Trophoblast cell (in vitro differentiated cells and primary cell): Measurements from ENCODE around the gene COX6B2.

ENCODE experiments used
- DNase-seq, 2 donors: peaks; one replicate each; pipeline ENCODE4 v3.0.0-alpha.2; 2016
- H2AFZ ChIP-seq: 2 replicates; pipeline ENCODE4 v1.6.1; 2013; ENCODE audit warnings: low read length, moderate library complexity, mild to moderate bottlenecking; ENCODE audit not compliant: insufficient read depth, poor library complexity
- H2AK5ac ChIP-seq: 2 replicates; pipeline ENCODE4 v1.6.1; 2013; ENCODE audit warnings: mild to moderate bottlenecking, low read length
- H2BK120ac ChIP-seq: 2 replicates; pipeline ENCODE4 v1.6.1; 2013; ENCODE audit warnings: low read length, mild to moderate bottlenecking, moderate library complexity; ENCODE audit not compliant: insufficient read depth, poor library complexity
- H2BK12ac ChIP-seq: 2 replicates; pipeline ENCODE4 v1.6.1; 2013; ENCODE audit warnings: mild to moderate bottlenecking, low read length, moderate library complexity
- H2BK5ac ChIP-seq: 2 replicates; pipeline ENCODE4 v1.6.1; 2013; ENCODE audit warnings: low read length, low read depth, moderate library complexity, mild to moderate bottlenecking; ENCODE audit not compliant: poor library complexity
- H3K14ac ChIP-seq: 2 replicates; pipeline ENCODE4 v1.6.1; 2013; ENCODE audit warnings: mild to moderate bottlenecking, low read length
- H3K18ac ChIP-seq: 2 replicates; pipeline ENCODE4 v1.6.1; 2013; ENCODE audit warnings: mild to moderate bottlenecking, low read length
- H3K23ac ChIP-seq: 2 replicates; pipeline ENCODE4 v1.6.1; 2013; ENCODE audit warnings: low read length
- H3K27ac ChIP-seq: 2 replicates; pipeline ENCODE4 v1.5.1; 2013; ENCODE audit warnings: low read depth, mild to moderate bottlenecking, inconsistent platforms, low read length, moderate library complexity
- H3K27me3 ChIP-seq: 2 replicates; pipeline ENCODE4 v1.6.1; 2013; ENCODE audit warnings: inconsistent platforms, mild to moderate bottlenecking, low read length, moderate library complexity; ENCODE audit not compliant: insufficient read depth
- H3K36me3 ChIP-seq, 2 experiments: 1 replicate in 1 of 2; 2 replicates in 1 of 2; pipeline ENCODE4 v1.6.1; 2013; ENCODE audit warnings: low read length in 2 of 2, mild to moderate bottlenecking in 2 of 2, moderate library complexity in 1 of 2; ENCODE audit not compliant: insufficient read depth in 2 of 2, control insufficient read depth in 1 of 2
- H3K4ac ChIP-seq: 2 replicates; pipeline ENCODE4 v1.6.1; 2013; ENCODE audit warnings: low read depth, mild to moderate bottlenecking, low read length, moderate library complexity
- H3K4me1 ChIP-seq, 2 experiments: 1 replicate in 1 of 2; 2 replicates in 1 of 2; pipeline ENCODE4 v1.6.1; 2013; ENCODE audit warnings: low read length in 2 of 2, mild to moderate bottlenecking in 2 of 2, moderate library complexity in 1 of 2; ENCODE audit not compliant: insufficient read depth in 2 of 2, control insufficient read depth in 1 of 2
- H3K4me2 ChIP-seq: 2 replicates; pipeline ENCODE4 v1.6.1; 2013; ENCODE audit warnings: inconsistent platforms, mild to moderate bottlenecking, low read length, moderate library complexity
- H3K4me3 ChIP-seq: 2 replicates; pipeline ENCODE4 v1.5.1; 2013; ENCODE audit warnings: mild to moderate bottlenecking, low read depth, low read length, inconsistent platforms
- H3K79me1 ChIP-seq: one replicate; pipeline ENCODE4 v1.6.1; 2013; ENCODE audit warnings: low read length
- H3K79me2 ChIP-seq: 2 replicates; pipeline ENCODE4 v1.6.1; 2013; ENCODE audit warnings: low read length, mild to moderate bottlenecking; ENCODE audit not compliant: control insufficient read depth, insufficient read depth, poor library complexity
- H3K9ac ChIP-seq: 2 replicates; pipeline ENCODE4 v1.6.1; 2013; ENCODE audit warnings: mild to moderate bottlenecking, low read length
- H3K9me3 ChIP-seq: 2 replicates; pipeline ENCODE4 v1.6.1; 2013; ENCODE audit warnings: low read depth, mild to moderate bottlenecking, control low read depth, inconsistent platforms, low read length; ENCODE audit not compliant: insufficient read depth
- H4K12ac ChIP-seq: 2 replicates; pipeline ENCODE4 v1.6.1; 2013; ENCODE audit warnings: low read depth, mild to moderate bottlenecking, low read length, moderate library complexity
- H4K8ac ChIP-seq: 2 replicates; pipeline ENCODE4 v1.6.1; 2013; ENCODE audit warnings: low read depth, mild to moderate bottlenecking, low read length, moderate library complexity
- H4K91ac ChIP-seq: one replicate; pipeline ENCODE4 v1.6.1; 2013; ENCODE audit warnings: low read depth, mild to moderate bottlenecking, low read length, moderate library complexity
- WGBS: extraction: QIAGEN DNeasy Blood & Tissue Kit; methylation state at CpG from one replicate; pipeline ENCODE4 v1.1.7; 2013; ENCODE audit warnings: missing lambda C conversion rate; ENCODE audit not compliant: insufficient read length, insufficient coverage; ENCODE audit errors: extremely low coverage; 5-methylcytosine and 5-hydroxymethylcytosine counted together

The COX6B2 gene

DNA sequence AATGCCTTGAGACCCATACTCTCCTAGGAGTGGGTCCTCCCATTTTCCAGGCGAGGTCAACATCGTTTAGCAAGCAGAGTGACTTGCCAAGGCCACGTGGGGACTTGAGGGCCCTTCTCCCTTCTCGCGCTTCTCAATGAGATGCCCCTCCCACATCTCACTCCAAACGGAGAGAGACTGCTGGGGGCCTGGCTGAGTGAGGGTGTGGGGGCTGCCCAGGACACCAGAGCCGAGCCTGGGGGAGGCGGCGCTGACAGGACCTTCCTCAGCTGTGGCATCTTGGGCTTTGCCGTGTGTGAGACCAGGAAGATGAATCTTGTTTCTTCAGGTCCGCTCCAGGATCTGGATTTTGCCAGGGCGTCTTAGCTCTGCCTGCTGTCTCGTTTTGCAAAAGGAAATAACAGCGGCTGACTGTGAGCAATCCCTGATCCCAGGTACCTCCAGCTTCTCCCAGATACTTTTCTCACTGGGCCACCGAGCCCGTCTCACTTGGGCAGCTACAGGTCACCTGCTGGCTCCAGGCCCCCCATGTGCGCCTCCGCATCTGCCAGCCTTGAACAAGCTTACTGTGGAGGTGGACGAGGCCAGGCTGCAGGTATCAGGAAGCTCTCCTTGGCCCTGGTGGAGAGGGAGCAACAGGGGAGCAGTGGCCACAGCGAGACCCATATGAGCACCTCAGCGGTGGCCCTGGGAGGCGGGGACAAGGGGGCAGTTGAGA is 6.0 kb downstream of the COX6B2 start:
- no peak overlapping the region for H4K12ac ChIP-seq
- no peak overlapping the region for H2AFZ ChIP-seq
- no peak overlapping the region for H4K91ac ChIP-seq
- DNase-seq = no peak
- peaks cover 12% of the 10 kb centered on the region for H3K79me1 ChIP-seq
- H2BK5ac ChIP-seq = no peak overlapping the region
- peaks cover 3% of the 10 kb centered on the region for H3K9me3 ChIP-seq
- no peak overlapping the region for H3K4ac ChIP-seq
- H3K4me1 ChIP-seq = peaks cover 8 to 19% of the 10 kb centered on the region in 2 experiments
- no peak overlapping the region for H3K23ac ChIP-seq
- H4K8ac ChIP-seq = no peak overlapping the region
- no peak overlapping the region for H3K4me2 ChIP-seq
- H3K36me3 ChIP-seq = peaks cover 29 to 41% of the 10 kb centered on the region in 2 experiments
- H2BK120ac ChIP-seq = no peak overlapping the region
- H3K14ac ChIP-seq = no peak overlapping the region
- no peak overlapping the region for H3K9ac ChIP-seq
- H3K27ac ChIP-seq = no peak overlapping the region
- no peak overlapping the region for H3K4me3 ChIP-seq
- H3K18ac ChIP-seq = no peak overlapping the region
- H3K27me3 ChIP-seq = peaks cover 10% of the 10 kb centered on the region
- no CpG with 5 or more reads among the region's 22 CpGs for WGBS
- no peaks in the 10 kb centered on the region for H3K79me2 ChIP-seq
- no peak overlapping the region for H2BK12ac ChIP-seq
- no peak overlapping the region for H2AK5ac ChIP-seq

DNA sequence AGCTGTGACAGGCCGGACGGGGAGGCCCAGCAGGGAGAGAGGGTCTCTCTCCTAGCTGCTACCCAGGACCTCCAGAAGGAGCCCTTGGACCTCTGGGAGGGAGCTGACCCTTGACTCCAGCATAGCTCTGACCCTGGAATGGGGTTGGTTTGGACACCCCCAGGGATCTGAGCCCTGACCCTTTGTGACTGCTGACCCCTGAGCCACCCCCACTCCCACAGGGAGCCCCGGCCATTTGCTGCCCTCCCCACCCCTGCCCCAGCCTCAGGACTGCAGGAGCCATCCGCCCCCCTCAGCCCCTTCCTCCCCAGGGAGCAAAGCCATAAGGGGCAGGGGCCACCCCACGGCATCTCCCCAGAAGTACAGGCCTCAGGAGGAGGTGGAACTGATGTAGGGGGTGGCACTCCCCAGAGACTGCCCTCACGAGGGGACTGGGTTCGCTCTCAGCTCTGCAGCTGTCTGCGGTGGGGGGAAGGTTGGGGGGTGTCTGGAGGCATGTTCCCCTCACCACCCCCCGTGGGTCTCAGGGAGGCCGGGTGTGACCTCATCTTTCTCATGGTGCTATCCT is 7.0 kb downstream of the COX6B2 start:
- no peak overlapping the region for H4K91ac ChIP-seq
- no peak overlapping the region for H4K8ac ChIP-seq
- no peak overlapping the region for H3K14ac ChIP-seq
- no peak overlapping the region for H4K12ac ChIP-seq
- no peak overlapping the region for H3K23ac ChIP-seq
- DNase-seq = no peak
- H3K27ac ChIP-seq = no peak overlapping the region
- H3K36me3 ChIP-seq = peaks cover 37 to 50% of the 10 kb centered on the region in 2 experiments
- peaks cover under 1% of the 10 kb centered on the region for H3K27me3 ChIP-seq
- no peak overlapping the region for H2BK12ac ChIP-seq
- H3K4me3 ChIP-seq = no peak overlapping the region
- no peak overlapping the region for H2AK5ac ChIP-seq
- no peaks in the 10 kb centered on the region for H3K79me2 ChIP-seq
- no CpG with 5 or more reads among the region's 10 CpGs for whole genome bisulfite sequencing
- H3K79me1 ChIP-seq = peaks cover 12% of the 10 kb centered on the region
- H3K4ac ChIP-seq = no peak overlapping the region
- no peak overlapping the region for H2BK5ac ChIP-seq
- peaks cover 5 to 17% of the 10 kb centered on the region in 2 experiments for H3K4me1 ChIP-seq
- H3K9ac ChIP-seq = no peak overlapping the region
- H3K9me3 ChIP-seq = no peaks in the 10 kb centered on the region
- no peak overlapping the region for H2AFZ ChIP-seq
- H3K18ac ChIP-seq = no peak overlapping the region
- H3K4me2 ChIP-seq = no peak overlapping the region
- H2BK120ac ChIP-seq = no peak overlapping the region

DNA sequence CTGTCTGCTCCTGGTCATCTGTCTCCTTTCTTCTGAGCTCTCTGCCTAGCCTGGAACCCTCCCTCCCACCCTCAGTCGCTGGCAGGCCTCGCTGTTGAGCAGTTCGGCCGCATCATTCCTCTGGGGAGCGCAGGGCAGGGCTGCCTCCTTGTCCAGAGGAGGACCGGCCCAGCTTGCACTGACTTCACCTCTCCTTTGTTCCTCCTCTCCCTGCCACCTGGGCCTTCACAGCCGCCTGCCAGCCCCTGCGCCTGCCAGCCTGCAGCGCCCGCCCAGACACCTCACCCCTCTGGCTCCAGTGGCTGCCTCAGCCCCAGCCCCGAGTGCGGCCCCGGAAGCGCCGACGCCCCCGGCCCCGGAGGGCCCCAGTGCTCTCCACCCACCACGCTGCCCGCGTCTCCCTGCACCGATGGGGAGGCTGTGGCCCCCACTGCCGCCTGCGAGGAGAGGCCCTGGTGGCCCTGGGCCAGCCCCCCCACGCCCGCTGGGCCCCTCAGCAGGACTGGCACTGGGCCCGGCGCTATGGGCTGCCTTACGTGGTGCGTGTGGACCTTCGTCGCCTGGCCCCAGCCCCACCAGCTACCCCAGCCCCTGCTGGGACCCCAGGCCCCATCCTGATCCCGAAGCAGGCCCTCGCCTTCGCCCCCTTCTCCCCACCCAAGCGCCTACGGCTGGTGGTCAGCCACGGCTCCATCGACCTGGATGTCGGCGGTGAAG is 7.6 kb downstream of the COX6B2 start:
- H4K91ac ChIP-seq = no peak overlapping the region
- no peak overlapping the region for H3K14ac ChIP-seq
- peaks cover 12% of the 10 kb centered on the region for H3K79me1 ChIP-seq
- WGBS = no CpG with 5 or more reads among the region's 41 CpGs
- H3K27me3 ChIP-seq = no peaks in the 10 kb centered on the region
- DNase-seq = no peak
- no peak overlapping the region for H2BK12ac ChIP-seq
- H3K79me2 ChIP-seq = no peaks in the 10 kb centered on the region
- H3K18ac ChIP-seq = no peak overlapping the region
- H3K4me2 ChIP-seq = no peak overlapping the region
- no peaks in the 10 kb centered on the region for H3K9me3 ChIP-seq
- no peak overlapping the region for H4K8ac ChIP-seq
- no peak overlapping the region for H2BK5ac ChIP-seq
- H3K9ac ChIP-seq = no peak overlapping the region
- H3K4ac ChIP-seq = no peak overlapping the region
- no peak overlapping the region for H4K12ac ChIP-seq
- peaks cover 5 to 17% of the 10 kb centered on the region in 2 experiments for H3K4me1 ChIP-seq
- no peak overlapping the region for H2BK120ac ChIP-seq
- no peak overlapping the region for H3K27ac ChIP-seq
- H3K4me3 ChIP-seq = no peak overlapping the region
- H2AFZ ChIP-seq = no peak overlapping the region
- H3K23ac ChIP-seq = no peak overlapping the region
- H2AK5ac ChIP-seq = no peak overlapping the region
- peaks cover 44 to 56% of the 10 kb centered on the region in 2 experiments for H3K36me3 ChIP-seq

DNA sequence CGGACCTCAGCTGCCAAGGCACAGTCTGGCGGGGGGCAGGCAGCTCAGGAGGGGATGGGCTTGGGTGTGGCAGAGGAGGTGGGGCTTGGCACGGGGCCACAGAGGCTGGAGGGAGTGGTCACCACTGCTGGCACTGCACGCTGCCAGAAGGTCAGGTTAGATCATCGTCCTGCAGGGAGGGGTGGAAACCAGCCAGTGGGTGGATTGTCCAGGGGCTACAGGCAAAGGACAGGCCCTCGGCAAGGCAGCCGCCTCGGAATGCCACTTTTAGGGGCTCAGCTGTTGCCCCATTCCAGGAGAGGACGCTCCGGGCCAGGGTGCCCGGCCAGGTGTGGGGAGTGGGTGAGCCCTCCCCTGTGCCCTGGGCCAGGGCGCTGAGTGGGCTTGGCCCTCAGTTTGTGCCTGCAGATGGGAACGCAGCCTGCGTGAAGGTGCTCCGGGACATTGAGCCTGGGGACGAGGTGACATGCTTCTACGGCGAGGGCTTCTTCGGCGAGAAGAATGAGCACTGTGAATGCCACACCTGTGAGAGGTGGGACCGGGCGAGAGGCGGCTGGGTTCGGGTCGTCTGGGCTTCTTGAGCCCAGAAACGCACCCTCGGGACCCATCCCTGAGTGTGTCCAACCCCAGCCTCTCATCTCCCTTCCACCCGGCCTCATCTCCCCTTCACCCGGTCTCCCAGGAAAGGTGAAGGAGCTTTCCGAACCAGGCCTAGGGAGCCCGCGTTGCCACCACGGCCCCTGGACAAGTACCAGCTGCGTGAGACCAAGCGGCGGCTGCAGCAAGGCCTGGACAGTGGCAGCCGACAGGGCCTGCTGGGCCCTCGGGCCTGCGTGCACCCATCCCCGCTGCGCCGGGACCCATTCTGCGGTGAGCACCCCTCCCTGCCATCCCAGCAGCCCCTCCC is 8.4 kb downstream of the COX6B2 start:
- no peak overlapping the region for H4K91ac ChIP-seq
- H3K79me2 ChIP-seq = no peaks in the 10 kb centered on the region
- peaks cover 47 to 60% of the 10 kb centered on the region in 2 experiments for H3K36me3 ChIP-seq
- no peak overlapping the region for H2AFZ ChIP-seq
- H3K18ac ChIP-seq = no peak overlapping the region
- peak overlapping the region; percentile 65 for H2BK120ac ChIP-seq
- H3K27me3 ChIP-seq = no peaks in the 10 kb centered on the region
- no peak overlapping the region for H4K12ac ChIP-seq
- no peak overlapping the region for H2BK5ac ChIP-seq
- H2AK5ac ChIP-seq = no peak overlapping the region
- H3K79me1 ChIP-seq = peaks cover 12% of the 10 kb centered on the region
- H3K4me1 ChIP-seq = peaks cover 10 to 23% of the 10 kb centered on the region in 2 experiments
- H4K8ac ChIP-seq = no peak overlapping the region
- no peak overlapping the region for H3K23ac ChIP-seq
- no peak overlapping the region for H3K4ac ChIP-seq
- no peak overlapping the region for H3K14ac ChIP-seq
- H3K9ac ChIP-seq = no peak overlapping the region
- H3K9me3 ChIP-seq = no peaks in the 10 kb centered on the region
- H2BK12ac ChIP-seq = no peak overlapping the region
- H3K4me2 ChIP-seq = no peak overlapping the region
- DNase-seq = no peak
- no peak overlapping the region for H3K4me3 ChIP-seq
- no peak overlapping the region for H3K27ac ChIP-seq
- no CpG with 5 or more reads among the region's 43 CpGs for WGBS
